Suprapubic skin (tissue), 3 donors: ENCODE results near the gene ITGA5.

Source experiments
- EP300 ChIP-seq: sonication (generic); formaldehyde crosslinking; IDR thresholded peaks from one replicate; pipeline ENCODE4 v1.6.1; 2017; ENCODE audit warnings: antibody characterized with exemption
- POLR2A ChIP-seq, 2 donors: fragments of 450-650 bp; IDR thresholded peaks; one replicate each; pipeline ENCODE4 v1.6.1; 2017; ENCODE audit warnings: antibody characterized with exemption in 2 of 2, mild to moderate bottlenecking in 2 of 2, moderate library complexity in 2 of 2
- TF ChIP-seq, protein P1 (sequence below), 2 donors: fragments of 200-600 bp in 1 of 2; fragments of 450-650 bp in 1 of 2; sonication (generic) in 1 of 2; IDR thresholded peaks; one replicate each; pipeline ENCODE4 v1.5.1; 2016 to 2019; ENCODE audit warnings: antibody characterized with exemption in 2 of 2, mild to moderate bottlenecking in 1 of 2, moderate library complexity in 1 of 2

DNA sequence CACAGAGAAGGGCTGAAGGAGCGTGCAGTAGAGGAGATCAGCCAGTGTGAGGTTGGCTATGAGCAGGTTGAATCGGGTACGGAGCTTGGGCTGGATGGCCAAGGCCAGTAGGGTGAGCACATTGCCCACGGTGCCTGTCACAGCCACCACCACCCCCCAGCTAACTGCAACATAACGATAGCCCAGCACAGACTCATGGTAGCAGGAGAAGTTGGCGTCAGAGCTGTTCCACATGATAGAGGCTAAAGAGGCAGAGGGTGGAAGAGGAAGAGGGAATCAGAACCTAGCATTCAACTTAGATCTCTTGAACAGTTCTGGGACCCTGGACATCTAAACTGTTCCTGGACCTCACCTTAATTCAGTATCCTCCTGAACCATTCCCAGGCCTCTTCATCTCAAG is 55.4 kb downstream of the ITGA5 start:
- TF ChIP-seq EP300 (no peak), POLR2A (IDR thresholded peaks at IDR 0.05) (no peak)
- TF ChIP-seq, protein P1, sequence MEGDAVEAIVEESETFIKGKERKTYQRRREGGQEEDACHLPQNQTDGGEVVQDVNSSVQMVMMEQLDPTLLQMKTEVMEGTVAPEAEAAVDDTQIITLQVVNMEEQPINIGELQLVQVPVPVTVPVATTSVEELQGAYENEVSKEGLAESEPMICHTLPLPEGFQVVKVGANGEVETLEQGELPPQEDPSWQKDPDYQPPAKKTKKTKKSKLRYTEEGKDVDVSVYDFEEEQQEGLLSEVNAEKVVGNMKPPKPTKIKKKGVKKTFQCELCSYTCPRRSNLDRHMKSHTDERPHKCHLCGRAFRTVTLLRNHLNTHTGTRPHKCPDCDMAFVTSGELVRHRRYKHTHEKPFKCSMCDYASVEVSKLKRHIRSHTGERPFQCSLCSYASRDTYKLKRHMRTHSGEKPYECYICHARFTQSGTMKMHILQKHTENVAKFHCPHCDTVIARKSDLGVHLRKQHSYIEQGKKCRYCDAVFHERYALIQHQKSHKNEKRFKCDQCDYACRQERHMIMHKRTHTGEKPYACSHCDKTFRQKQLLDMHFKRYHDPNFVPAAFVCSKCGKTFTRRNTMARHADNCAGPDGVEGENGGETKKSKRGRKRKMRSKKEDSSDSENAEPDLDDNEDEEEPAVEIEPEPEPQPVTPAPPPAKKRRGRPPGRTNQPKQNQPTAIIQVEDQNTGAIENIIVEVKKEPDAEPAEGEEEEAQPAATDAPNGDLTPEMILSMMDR (IDR thresholded peaks at IDR 0.05), result no peak
